Lower leg skin (tissue), 4 donors: ENCODE results near the gene CPA1. TPM values are rescaled to one million over a fixed set of nuclear protein-coding genes. Genes with fewer than 3 reads are reported as not detected.

Experiments used
- DNase-seq, 2 donors: peaks; one replicate each; pipeline ENCODE4 v3.0.0-alpha.2; 2019; ENCODE audit warnings: low spot score in 2 of 2
- H3K4me3 ChIP-seq: fragments of 200-600 bp; sonication (generic); 2 replicates; pipeline ENCODE4 v1.5.1; 2017; ENCODE audit warnings: mild to moderate bottlenecking, low read depth; ENCODE audit not compliant: poor library complexity, severe bottlenecking
- POLR2A ChIP-seq, 2 donors: fragments of 450-650 bp; IDR thresholded peaks; one replicate each; pipeline ENCODE4 v1.6.1; 2016 to 2017; ENCODE audit warnings: antibody characterized with exemption in 2 of 2, mild to moderate bottlenecking in 1 of 2, moderate library complexity in 1 of 2
- WGBS, 2 donors: methylation state at CpG; one replicate each; pipeline ENCODE4 v1.1.5; 2018; 5-methylcytosine and 5-hydroxymethylcytosine counted together
- intact Hi-C: fragments of 100-400 bp; cut with DNase I; formaldehyde crosslinking; loops from one replicate; pipeline ENCODE4 v1.15.0; 2023; ENCODE audit warnings: low total_unique reads
- total RNA-seq, 4 donors: library from RNA; depleted of rRNA; stranded (reverse); fragments of >200 nt; gene quantifications; one replicate each; pipeline ENCODE4 v1.1.0, GENCODE V29; 2016
- TF ChIP-seq, protein P1 (sequence below), 3 donors: fragments of 450-650 bp; IDR thresholded peaks; one replicate each; pipeline ENCODE4 v1.5.1; 2016; ENCODE audit warnings: antibody characterized with exemption in 3 of 3, mild to moderate bottlenecking in 3 of 3, moderate library complexity in 2 of 3

Gene CPA1
- total RNA-seq, 4 donors from 2014 or later = 1.8 TPM; not detected in 3

DNA sequence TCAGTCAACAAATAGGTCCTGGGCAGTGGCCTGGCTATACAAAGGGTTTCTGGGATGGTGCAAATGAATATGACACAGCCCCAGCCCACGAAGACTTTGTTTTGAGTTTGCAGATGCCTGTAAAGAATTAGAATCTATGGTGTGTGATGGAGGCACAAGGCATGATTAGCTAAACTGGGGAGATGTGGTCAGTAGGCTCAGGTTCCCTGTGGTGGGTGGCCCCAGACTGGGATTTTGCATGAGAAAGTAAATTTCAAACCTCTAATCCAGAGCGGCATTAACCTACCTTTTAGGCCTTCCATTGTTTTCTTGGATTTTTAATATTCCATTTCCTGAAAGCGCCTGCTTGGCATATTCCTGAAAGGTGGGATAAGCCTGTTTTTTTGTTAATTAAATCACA, 42.1 kb upstream of the CPA1 start:
- 90 to 96% methylated on average over 3 of the region's 3 CpGs for WGBS, 2 donors
- no peak for TF ChIP-seq POLR2A (IDR thresholded peaks at IDR 0.05)
- TF ChIP-seq, protein P1, sequence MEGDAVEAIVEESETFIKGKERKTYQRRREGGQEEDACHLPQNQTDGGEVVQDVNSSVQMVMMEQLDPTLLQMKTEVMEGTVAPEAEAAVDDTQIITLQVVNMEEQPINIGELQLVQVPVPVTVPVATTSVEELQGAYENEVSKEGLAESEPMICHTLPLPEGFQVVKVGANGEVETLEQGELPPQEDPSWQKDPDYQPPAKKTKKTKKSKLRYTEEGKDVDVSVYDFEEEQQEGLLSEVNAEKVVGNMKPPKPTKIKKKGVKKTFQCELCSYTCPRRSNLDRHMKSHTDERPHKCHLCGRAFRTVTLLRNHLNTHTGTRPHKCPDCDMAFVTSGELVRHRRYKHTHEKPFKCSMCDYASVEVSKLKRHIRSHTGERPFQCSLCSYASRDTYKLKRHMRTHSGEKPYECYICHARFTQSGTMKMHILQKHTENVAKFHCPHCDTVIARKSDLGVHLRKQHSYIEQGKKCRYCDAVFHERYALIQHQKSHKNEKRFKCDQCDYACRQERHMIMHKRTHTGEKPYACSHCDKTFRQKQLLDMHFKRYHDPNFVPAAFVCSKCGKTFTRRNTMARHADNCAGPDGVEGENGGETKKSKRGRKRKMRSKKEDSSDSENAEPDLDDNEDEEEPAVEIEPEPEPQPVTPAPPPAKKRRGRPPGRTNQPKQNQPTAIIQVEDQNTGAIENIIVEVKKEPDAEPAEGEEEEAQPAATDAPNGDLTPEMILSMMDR (IDR thresholded peaks at IDR 0.05) = no peak
- intact Hi-C loops = no loop called here
- no peak overlapping the region for H3K4me3 ChIP-seq
- peak in 1 of 2 donors; percentile 2 for DNase-seq

DNA sequence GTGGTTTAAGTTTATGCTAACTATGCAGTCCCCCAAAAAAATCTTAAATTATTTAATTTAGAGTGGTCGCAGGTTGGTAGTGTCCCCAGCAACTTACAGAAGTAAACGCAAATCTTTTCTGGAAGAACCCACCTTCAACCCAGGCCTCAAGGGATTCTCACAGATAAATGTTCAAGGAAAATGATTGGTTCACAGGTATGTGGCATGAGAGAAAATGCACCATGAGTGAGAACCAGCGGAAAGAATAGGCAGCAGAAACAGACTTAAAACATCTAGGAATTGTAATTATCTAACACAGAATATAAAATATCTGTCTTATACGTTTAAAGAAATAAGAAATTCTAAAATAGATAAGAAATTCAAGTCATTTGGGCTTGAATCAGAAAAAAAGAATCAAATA, 38.4 kb upstream of the CPA1 start:
- intact Hi-C loops = no loop called here
- no peak overlapping the region for H3K4me3 ChIP-seq
- WGBS, 2 donors = 96% methylated on average over 4 of the region's 4 CpGs
- DNase-seq = no peak
- TF ChIP-seq POLR2A (IDR thresholded peaks at IDR 0.05) = no peak
- TF ChIP-seq, protein P1 (IDR thresholded peaks at IDR 0.05) = no peak

DNA sequence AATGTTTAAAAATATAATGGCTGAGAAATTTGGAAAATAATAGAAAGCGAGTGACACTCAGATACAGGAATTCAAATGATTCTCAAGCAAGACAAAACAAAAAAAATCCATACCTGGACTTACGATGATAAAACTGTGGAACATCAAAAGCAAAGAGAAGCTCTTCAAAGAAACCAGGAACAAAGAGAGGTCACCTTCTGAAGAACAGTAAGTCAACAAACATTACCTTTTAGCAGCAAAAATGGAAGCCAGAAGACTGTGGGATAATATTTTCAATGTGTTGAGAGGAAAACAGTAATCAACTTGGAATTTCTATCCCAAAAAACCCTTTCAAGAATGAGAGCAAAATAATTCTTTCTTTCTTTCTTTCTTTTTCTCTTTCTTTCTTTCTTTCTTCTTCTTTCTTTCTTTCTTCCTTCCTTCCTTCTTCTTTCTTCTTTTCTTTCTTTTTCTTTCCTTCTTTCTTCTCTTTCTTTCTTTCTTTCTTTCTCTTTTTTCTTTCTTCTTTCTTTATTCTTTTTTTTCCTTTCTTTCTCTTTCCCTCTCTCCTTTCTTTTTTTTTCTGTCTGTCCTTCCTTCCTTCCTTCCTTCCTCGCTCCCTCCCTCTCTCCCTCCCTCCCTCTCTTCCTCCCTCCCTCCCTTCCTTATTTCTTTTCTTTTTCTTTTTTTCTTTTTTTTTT, 37.5 kb upstream of the CPA1 start:
- TF ChIP-seq, protein P1 (IDR thresholded peaks at IDR 0.05) = no peak
- TF ChIP-seq POLR2A (IDR thresholded peaks at IDR 0.05) = no peak
- H3K4me3 ChIP-seq = no peak overlapping the region
- DNase-seq = no peak
- intact Hi-C loops = no loop called here
- 95 to 96% methylated on average over 3 of the region's 3 CpGs for WGBS, 2 donors

DNA sequence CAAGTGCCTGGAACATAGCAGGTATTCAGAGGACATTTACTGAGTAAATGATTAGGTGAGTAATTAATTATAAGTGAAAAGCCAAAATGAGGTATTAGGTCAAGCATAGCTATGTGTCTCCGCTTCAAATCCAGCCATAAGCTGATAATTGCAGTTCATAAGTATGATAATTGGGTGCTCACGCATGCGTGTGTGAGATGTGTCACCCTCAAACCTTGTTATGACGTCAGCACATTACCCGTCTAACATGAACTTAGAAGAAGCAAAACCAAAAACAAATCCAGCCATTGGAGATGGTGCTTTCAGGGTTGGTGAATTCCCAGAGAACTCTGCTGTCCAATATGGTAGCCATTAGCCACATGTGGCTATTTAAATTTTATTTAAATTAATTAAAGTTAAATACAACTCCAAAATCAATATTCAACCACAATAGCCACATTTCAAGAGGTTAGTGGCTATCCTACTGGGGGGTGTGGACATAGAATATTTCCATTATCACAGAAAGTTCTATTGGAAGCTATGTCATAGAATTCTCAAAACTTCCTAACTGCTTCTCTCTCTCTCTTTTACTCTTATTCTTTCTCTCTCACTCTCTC, 35.9 kb upstream of the CPA1 start, which contains the start of gene CPA5:
CPA5 (plus strand) TSS at position 546 of the 596 bp plus-strand sequence. CDS start 1,670 bp downstream, outside the sequence.
- peak in 1 of 2 donors; percentile 28 for DNase-seq
- TF ChIP-seq, protein P1 (IDR thresholded peaks at IDR 0.05) = no peak
- TF ChIP-seq POLR2A (IDR thresholded peaks at IDR 0.05) = no peak
- 91 to 94% methylated on average over 5 of the region's 5 CpGs for WGBS, 2 donors
- no peak within 1 kb of the TSS for H3K4me3 ChIP-seq
- intact Hi-C loops = no loop called here

DNA sequence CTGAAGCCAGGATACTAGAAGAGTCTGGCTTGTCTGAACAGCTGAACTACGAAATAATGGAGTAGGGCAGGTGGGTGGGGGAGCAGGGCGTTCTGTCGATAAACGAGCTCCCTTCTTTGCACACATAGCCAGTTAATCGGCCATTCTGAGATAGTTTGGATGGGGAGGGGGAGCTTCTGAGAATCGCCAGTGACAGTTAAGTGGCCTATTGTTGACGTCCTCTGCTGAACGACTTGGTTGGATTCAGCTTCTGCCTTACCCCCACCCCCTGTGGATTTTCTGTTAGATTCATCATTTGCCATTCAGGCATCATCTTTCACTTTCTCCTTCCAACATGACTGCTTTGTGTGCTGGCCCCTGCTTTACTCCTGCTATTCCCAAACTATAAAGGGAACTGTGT, 35.2 kb upstream of the CPA1 start:
- peak in 1 of 2 donors; percentile 7 for DNase-seq
- no peak for TF ChIP-seq POLR2A (IDR thresholded peaks at IDR 0.05)
- TF ChIP-seq, protein P1 (IDR thresholded peaks at IDR 0.05) = no peak
- no peak overlapping the region for H3K4me3 ChIP-seq
- intact Hi-C loops = no loop called here
- WGBS, 2 donors = 52 to 71% methylated on average over 8 of the region's 8 CpGs
